T-helper 1 cell treated with Interleukin-12 subunit alpha and Interleukin-12 subunit beta and Interleukin-4 antibody, amounts not matched to agents 30 μg/mL and 1 μg/mL, for 36 hours (primary cell): ENCODE data around the gene ADAMTS13.
"Not testable (repeated sequence)": the region's sequence is repeated elsewhere in the genome, so short reads cannot be mapped to it uniquely, and the experiment has no call there.

ENCODE experiments used
- H3K27ac Mint-ChIP-seq: one replicate; pipeline ENCODE4 v1.8.0; 2021; ENCODE audit warnings: mild to moderate bottlenecking, mixed read lengths
- H3K27me3 Mint-ChIP-seq: one replicate; pipeline ENCODE4 v1.8.0; 2021; ENCODE audit warnings: low read depth, mixed read lengths
- H3K36me3 Mint-ChIP-seq: one replicate; pipeline ENCODE4 v1.8.0; 2021; ENCODE audit warnings: low read depth, mixed read lengths
- H3K4me1 Mint-ChIP-seq: one replicate; pipeline ENCODE4 v1.8.0; 2021; ENCODE audit warnings: low read depth, mixed read lengths
- H3K4me3 Mint-ChIP-seq: one replicate; pipeline ENCODE4 v1.8.0; 2021; ENCODE audit warnings: mild to moderate bottlenecking, moderate library complexity, mixed read lengths
- H3K9me3 Mint-ChIP-seq: one replicate; pipeline ENCODE4 v1.8.0; 2021; ENCODE audit warnings: mixed read lengths

Gene ADAMTS13

GRCh38 chr9:133385452-133385851 lies 36.7 kb upstream of the ADAMTS13 start:
- no peak overlapping the region for H3K27ac Mint-ChIP-seq

GRCh38 chr9:133386338-133386737 lies 35.8 kb upstream of the ADAMTS13 start:
- Mint-ChIP-seq H3K27ac (no peak overlapping the region), H3K4me1 (no peaks in the 10 kb centered on the region), H3K36me3 (no peaks in the 10 kb centered on the region), H3K9me3 (no peaks in the 10 kb centered on the region), H3K4me3 (no peak overlapping the region), H3K27me3 (no peaks in the 10 kb centered on the region)

More at GRCh38 chr9:133385452-133385851, 36.7 kb upstream of the ADAMTS13 start:
- Mint-ChIP-seq H3K9me3 (no peaks in the 10 kb centered on the region), H3K4me1 (no peaks in the 10 kb centered on the region), H3K4me3 (no peak overlapping the region), H3K27me3 (no peaks in the 10 kb centered on the region), H3K36me3 (no peaks in the 10 kb centered on the region)

DNA sequence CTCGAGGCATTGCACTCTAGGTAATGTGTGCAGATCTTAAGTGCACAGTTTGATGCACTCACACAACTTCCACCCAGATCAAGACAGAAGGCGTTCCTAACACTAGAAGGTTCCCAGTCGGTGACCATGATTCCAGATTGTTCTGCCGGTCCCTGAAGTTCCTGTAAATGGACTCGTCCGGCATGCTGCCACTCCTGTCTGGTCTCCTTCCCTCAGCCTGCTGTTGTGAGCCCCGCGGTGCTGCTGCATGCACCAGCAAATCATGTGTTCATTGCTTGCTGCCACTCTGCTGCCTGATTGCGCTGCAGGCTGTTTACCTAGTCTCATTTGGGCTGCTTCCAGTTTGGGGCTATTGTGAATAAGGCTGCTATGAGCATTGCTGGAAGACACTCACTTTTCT lies 34.5 kb upstream of the ADAMTS13 start:
- H3K4me3 Mint-ChIP-seq = no peak overlapping the region
- H3K4me1 Mint-ChIP-seq = no peaks in the 10 kb centered on the region
- H3K9me3 Mint-ChIP-seq = no peaks in the 10 kb centered on the region
- no peaks in the 10 kb centered on the region for H3K27me3 Mint-ChIP-seq
- H3K27ac Mint-ChIP-seq = no peak overlapping the region
- H3K36me3 Mint-ChIP-seq = no peaks in the 10 kb centered on the region

- no peaks in the 10 kb centered on the region for H3K4me1 Mint-ChIP-seq
- no peaks in the 10 kb centered on the region for H3K36me3 Mint-ChIP-seq
- no peaks in the 10 kb centered on the region for H3K27me3 Mint-ChIP-seq
- no peaks in the 10 kb centered on the region for H3K9me3 Mint-ChIP-seq
- H3K27ac Mint-ChIP-seq = no peak overlapping the region
- no peak overlapping the region for H3K4me3 Mint-ChIP-seq
Observed at GRCh38 chr9:133389025-133389557, 33.1 kb upstream of the ADAMTS13 start.

DNA sequence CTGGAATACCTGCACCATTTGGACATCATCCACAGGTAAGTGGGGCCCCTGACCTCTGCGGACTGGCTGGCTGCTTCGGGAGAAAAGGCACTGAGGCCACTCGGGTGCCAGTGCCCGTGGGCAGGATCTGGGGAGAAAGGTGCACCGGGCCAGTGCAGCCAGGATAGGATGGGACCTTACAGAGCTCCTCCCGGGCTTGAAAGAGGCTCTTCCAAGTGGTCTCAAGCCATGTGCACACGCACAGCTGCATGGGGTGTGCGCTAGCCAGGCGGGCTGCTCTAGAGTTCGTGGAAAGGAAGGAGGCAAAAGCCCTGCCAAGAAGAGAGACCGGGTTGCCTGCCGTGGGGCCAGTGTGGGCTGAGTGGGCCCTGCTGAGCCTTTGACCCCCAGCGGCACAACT lies 32.6 kb upstream of the ADAMTS13 start:
- Mint-ChIP-seq H3K27me3 (no peaks in the 10 kb centered on the region), H3K9me3 (no peaks in the 10 kb centered on the region)

GRCh38 chr9:133390713-133391112 lies 31.5 kb upstream of the ADAMTS13 start:
- no peak overlapping the region for H3K4me3 Mint-ChIP-seq
- H3K36me3 Mint-ChIP-seq = no peaks in the 10 kb centered on the region
- H3K27me3 Mint-ChIP-seq = no peaks in the 10 kb centered on the region
- no peak overlapping the region for H3K27ac Mint-ChIP-seq
- H3K4me1 Mint-ChIP-seq = no peaks in the 10 kb centered on the region
- H3K9me3 Mint-ChIP-seq = no peaks in the 10 kb centered on the region

More for the DNA sequence above, 32.6 kb upstream of the ADAMTS13 start:
- Mint-ChIP-seq H3K4me1 (no peaks in the 10 kb centered on the region), H3K4me3 (no peak overlapping the region), H3K27ac (no peak overlapping the region), H3K36me3 (no peaks in the 10 kb centered on the region)

DNA sequence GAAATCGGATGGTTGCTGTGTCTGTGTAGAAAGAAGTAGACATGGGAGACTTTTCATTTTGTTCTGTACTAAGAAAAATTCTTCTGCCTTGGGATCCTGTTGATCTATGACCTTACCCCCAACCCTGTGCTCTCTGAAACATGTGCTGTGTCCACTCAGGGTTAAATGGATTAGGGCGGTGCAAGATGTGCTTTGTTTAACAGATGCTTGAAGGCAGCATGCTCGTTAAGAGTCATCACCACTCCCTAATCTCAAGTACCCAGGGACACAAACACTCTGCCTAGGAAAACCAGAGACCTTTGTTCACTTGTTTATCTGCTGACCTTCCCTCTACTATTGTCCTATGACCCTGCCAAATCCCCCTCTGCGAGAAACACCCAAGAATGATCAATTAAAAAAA lies 30.7 kb upstream of the ADAMTS13 start:
- not testable (repeated sequence) for H3K4me1 Mint-ChIP-seq, H3K27ac Mint-ChIP-seq, H3K9me3 Mint-ChIP-seq, H3K4me3 Mint-ChIP-seq, H3K27me3 Mint-ChIP-seq, H3K36me3 Mint-ChIP-seq

- H3K9me3 Mint-ChIP-seq, H3K27ac Mint-ChIP-seq, H3K36me3 Mint-ChIP-seq, H3K4me1 Mint-ChIP-seq, H3K27me3 Mint-ChIP-seq, H3K4me3 Mint-ChIP-seq: not testable (repeated sequence)
Observed at GRCh38 chr9:133392308-133392707, 29.9 kb upstream of the ADAMTS13 start.

DNA sequence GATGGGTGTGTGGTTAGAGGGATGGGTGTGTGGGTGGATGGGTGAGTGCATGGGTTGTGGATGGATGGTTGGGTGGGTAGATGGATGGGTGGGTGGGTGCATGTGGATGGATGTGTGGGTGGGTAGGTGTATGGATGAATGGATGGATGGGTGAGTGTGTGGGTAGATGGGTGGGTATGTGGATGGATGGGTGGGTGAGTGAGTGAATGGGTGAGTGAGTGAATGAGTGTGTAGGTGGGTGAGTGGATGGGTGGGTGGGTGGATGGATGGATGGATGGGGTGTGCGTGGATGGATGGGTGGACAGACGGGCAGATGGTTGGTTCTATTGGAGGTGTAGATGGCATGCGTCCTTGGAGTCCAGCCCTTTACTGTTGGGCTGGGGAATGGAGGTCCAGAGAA lies 28.8 kb upstream of the ADAMTS13 start:
- Mint-ChIP-seq H3K9me3 (no peaks in the 10 kb centered on the region), H3K36me3 (no peaks in the 10 kb centered on the region), H3K4me3 (no peak overlapping the region), H3K27me3 (no peaks in the 10 kb centered on the region), H3K4me1 (no peaks in the 10 kb centered on the region), H3K27ac (no peak overlapping the region)

- Mint-ChIP-seq H3K27me3 (no peaks in the 10 kb centered on the region), H3K27ac (no peak overlapping the region), H3K9me3 (no peaks in the 10 kb centered on the region), H3K4me1 (no peaks in the 10 kb centered on the region), H3K36me3 (no peaks in the 10 kb centered on the region), H3K4me3 (no peak overlapping the region)
Observed at GRCh38 chr9:133394687-133395271, 27.4 kb upstream of the ADAMTS13 start.

DNA sequence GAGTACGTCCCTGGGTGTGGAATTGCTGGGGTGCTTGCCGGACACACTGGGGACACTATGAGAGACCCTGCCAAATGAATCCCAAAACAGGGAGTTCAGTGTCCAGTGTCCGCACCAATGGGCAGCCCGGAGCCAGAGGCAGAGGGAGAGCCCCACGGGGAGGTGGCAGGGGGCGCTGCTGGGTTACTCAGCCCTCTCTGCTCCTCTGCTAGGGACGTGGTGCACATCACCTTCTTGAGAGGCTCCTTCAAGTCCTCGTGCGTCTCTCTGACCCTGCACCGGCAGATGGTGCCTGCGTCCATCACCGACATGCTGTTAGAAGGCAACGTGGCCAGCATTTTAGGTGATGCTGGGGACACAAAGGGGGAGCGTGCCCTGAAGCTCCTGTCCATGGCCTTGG lies 25.2 kb upstream of the ADAMTS13 start:
- Mint-ChIP-seq H3K27me3 (no peaks in the 10 kb centered on the region), H3K4me3 (no peak overlapping the region), H3K27ac (no peak overlapping the region), H3K36me3 (no peaks in the 10 kb centered on the region), H3K4me1 (no peaks in the 10 kb centered on the region), H3K9me3 (no peaks in the 10 kb centered on the region)

DNA sequence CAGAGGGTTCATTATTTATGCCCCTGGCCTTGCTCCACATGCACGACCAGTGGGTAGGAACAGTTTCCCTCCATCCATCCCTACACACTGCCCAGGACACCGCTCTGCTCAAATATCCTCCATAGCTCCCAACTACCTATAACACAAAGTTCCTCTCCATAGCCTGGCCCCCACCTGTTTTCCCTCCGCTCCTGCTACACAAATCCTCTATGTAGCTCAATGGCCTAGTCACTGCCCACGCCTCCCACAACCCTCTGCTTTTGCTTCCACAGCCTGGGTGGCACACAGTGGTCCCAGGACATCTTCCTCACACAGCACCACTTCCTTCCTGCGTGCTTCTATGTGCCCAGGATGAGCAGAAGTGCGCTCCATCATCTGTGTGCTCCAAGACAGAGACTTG lies 24.8 kb upstream of the ADAMTS13 start:
- H3K4me3 Mint-ChIP-seq = no peak overlapping the region
- no peaks in the 10 kb centered on the region for H3K9me3 Mint-ChIP-seq
- H3K27ac Mint-ChIP-seq = no peak overlapping the region
- no peaks in the 10 kb centered on the region for H3K27me3 Mint-ChIP-seq
- H3K36me3 Mint-ChIP-seq = no peaks in the 10 kb centered on the region
- H3K4me1 Mint-ChIP-seq = no peaks in the 10 kb centered on the region

DNA sequence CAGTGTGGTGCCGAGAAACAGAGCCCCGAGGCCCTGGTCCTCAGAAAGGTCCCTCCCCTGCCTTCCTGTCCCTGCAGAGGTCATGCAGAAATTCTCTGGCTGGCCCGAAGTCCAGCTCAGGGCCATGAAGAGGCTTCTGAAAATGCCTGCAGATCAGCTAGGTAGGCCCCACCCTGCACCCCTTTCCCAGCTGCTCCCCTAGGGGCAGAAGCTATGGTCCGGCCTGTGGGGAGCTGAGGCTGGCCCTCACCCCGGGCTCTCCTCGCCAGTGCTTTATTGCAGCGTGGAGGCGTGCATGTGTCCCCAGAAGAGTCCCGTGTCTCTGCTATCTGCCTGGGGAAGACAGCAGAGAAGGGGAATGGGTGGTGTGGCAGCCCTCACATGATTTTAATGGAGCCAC lies 24.3 kb upstream of the ADAMTS13 start:
- H3K27ac Mint-ChIP-seq = no peak overlapping the region

DNA sequence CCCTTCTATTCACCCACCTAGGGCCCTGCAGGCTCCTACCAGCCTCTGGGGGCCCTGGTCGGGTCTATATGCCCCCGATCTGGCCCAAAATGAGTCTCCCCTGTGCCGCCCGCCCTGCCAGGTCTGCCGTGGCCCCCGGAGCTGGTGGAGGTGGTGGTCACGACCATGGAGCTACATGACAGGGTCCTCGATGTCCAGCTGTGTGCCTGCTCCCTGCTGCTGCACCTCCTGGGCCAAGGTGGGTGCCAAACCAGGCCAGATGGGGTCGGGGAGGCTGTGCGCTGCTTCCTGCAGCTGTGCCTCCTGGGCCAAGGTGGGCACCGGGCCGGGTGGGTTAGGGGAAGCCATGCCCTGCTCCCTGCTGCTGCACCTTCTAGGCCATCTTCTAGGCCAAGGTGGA lies 21.9 kb upstream of the ADAMTS13 start:
- Mint-ChIP-seq H3K4me1 (no peaks in the 10 kb centered on the region), H3K9me3 (no peaks in the 10 kb centered on the region), H3K4me3 (no peak overlapping the region), H3K27me3 (no peaks in the 10 kb centered on the region), H3K36me3 (peaks cover under 1% of the 10 kb centered on the region), H3K27ac (no peak overlapping the region)

More for the DNA sequence above, 24.3 kb upstream of the ADAMTS13 start:
- Mint-ChIP-seq H3K4me3 (no peak overlapping the region), H3K36me3 (no peaks in the 10 kb centered on the region), H3K4me1 (no peaks in the 10 kb centered on the region), H3K27me3 (no peaks in the 10 kb centered on the region), H3K9me3 (no peaks in the 10 kb centered on the region)

GRCh38 chr9:133401588-133401987 lies 20.6 kb upstream of the ADAMTS13 start:
- Mint-ChIP-seq H3K4me1 (no peaks in the 10 kb centered on the region), H3K27ac (no peak overlapping the region), H3K36me3 (peaks cover 6% of the 10 kb centered on the region), H3K27me3 (no peaks in the 10 kb centered on the region), H3K4me3 (no peak overlapping the region), H3K9me3 (no peaks in the 10 kb centered on the region)

DNA sequence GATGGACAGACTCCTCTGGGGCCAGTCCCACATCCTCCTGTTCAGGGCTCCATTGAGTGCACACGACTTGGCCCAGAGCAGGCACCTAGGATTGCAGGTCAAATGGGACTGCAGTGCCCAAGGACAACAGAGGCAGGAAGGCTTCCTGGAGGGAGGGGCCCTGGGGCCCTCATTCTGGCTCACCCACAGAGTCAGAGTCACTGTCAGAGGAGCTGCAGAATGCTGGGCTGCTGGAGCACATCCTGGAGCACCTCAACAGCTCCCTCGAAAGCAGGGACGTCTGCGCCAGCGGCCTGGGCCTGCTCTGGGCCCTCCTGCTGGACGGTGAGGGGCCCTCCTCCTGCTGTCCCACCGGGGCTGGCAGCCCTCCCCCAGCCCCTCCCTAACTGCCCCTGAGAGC lies 19.5 kb upstream of the ADAMTS13 start:
- Mint-ChIP-seq H3K4me1 (peaks cover 5% of the 10 kb centered on the region), H3K4me3 (no peak overlapping the region), H3K27ac (no peak overlapping the region), H3K27me3 (no peaks in the 10 kb centered on the region), H3K36me3 (peaks cover 14% of the 10 kb centered on the region), H3K9me3 (no peaks in the 10 kb centered on the region)
